ENCODE data around the gene EDN2. TPM values are rescaled to one million over a fixed set of nuclear protein-coding genes. Genes with fewer than 3 reads are reported as not detected.
A peak's percentile ranks its signal among the peaks of the same experiment; 100 is the strongest.

EDN2 gene
- total and polyA plus RNA-seq, 9 donors, result 0.18 to 1.8 (median 0.29) TPM; not detected in 4

DNA sequence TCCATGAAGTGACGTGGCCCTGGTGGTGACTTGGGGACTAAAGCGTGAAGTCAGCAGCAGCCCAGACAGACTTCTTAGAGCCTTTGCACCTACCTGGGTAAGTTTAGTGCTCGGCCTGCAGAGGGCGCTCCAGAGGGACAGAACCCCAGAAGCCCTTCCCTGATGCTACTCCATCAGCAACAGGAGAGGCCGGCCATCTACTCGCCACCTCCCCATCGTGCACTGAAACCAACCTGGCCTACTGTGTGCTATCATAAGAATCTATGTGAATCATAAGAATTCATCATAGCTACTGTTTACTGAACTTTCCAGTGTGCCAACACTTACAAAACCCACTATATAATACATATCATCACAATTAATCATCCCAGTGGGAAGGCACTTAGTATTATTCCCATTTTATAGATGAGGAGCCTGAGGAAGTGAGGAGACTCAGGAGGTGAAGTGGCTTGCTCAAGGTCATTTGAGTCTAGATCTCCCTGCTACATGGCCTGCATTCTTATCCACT is 7.9 kb upstream of the EDN2 start:
- H3K9me3 ChIP-seq (replicated peaks; ENCODE audit: control insufficient read depth, low read depth, low read length), result no peaks in the 10 kb centered on the region
- no peaks in the 10 kb centered on the region for H3K36me3 ChIP-seq (ENCODE audit: control insufficient read depth, insufficient read depth, low read length)
- H3K4me3 ChIP-seq (ENCODE audit: low read length), result no peak overlapping the region
- peaks cover 3% of the 10 kb centered on the region for H3K27me3 ChIP-seq (ENCODE audit: control insufficient read depth, insufficient read depth, low read length)
- DNase-seq, result no peak
- no peak overlapping the region for H3K27ac ChIP-seq (ENCODE audit: low read length)
- peaks cover 48% of the 10 kb centered on the region for H3K4me1 ChIP-seq (ENCODE audit: control insufficient read depth, insufficient read depth, low read length)
- 48% methylated on average over 4 of the region's 7 CpGs for WGBS (ENCODE audit: insufficient coverage)

DNA sequence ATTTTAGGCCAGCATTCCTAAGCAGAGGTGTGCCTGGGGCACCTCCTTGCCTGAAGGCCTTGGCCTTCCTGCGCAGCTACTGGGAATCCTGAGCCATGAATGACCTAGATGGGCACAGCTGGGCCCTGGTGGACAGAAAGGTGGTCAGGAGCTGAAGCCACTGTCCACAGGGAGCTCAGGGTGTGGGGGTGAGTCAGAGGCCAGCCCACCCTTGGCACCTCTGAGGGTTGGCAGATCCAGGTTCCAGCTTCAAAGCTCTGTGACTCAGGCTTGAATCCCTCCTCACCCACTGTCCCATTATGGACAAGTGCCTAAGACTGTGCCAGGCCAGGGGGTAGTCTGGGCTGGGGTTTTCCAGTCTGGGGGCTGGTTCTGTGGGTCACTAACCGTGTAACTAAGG is 6.4 kb upstream of the EDN2 start:
- DNase-seq, result no peak
- Histone ChIP-seq H3K27ac (ENCODE audit: low read length) (no peak overlapping the region), H3K36me3 (ENCODE audit: control insufficient read depth, insufficient read depth, low read length) (no peaks in the 10 kb centered on the region), H3K4me3 (ENCODE audit: low read length) (no peak overlapping the region), H3K9me3 (replicated peaks; ENCODE audit: control insufficient read depth, low read depth, low read length) (no peaks in the 10 kb centered on the region), H3K27me3 (ENCODE audit: control insufficient read depth, insufficient read depth, low read length) (peaks cover 3% of the 10 kb centered on the region), H3K4me1 (ENCODE audit: control insufficient read depth, insufficient read depth, low read length) (peaks cover 49% of the 10 kb centered on the region)
- 50% methylated on average over 2 of the region's 2 CpGs for WGBS (ENCODE audit: insufficient coverage)

DNA sequence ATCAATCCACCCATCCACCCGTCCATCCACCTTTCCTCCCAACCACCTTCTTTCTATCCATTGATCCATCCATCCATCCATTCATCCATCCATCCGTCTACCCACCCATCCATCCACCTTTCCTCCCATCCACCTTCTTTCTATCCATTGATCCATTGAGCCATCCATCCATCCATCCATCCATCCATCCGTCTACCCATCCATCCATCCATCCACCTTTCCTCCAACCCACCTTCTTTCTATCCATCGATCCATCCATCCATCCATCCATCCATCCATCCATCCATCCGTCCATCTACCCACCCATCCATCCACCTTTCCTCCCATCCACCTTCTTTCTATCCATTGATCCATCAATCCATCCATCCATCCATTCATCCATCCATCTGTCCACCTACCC is 5.1 kb upstream of the EDN2 start:
- WGBS (ENCODE audit: insufficient coverage), result 93% methylated on average over 5 of the region's 5 CpGs
- Histone ChIP-seq H3K4me1 (ENCODE audit: control insufficient read depth, insufficient read depth, low read length) (peaks cover 49% of the 10 kb centered on the region), H3K36me3 (ENCODE audit: control insufficient read depth, insufficient read depth, low read length) (no peaks in the 10 kb centered on the region), H3K27me3 (ENCODE audit: control insufficient read depth, insufficient read depth, low read length) (peaks cover 3% of the 10 kb centered on the region), H3K27ac (ENCODE audit: low read length) (no peak overlapping the region), H3K4me3 (ENCODE audit: low read length) (no peak overlapping the region), H3K9me3 (replicated peaks; ENCODE audit: control insufficient read depth, low read depth, low read length) (no peaks in the 10 kb centered on the region)
- DNase-seq, result no peak

DNA sequence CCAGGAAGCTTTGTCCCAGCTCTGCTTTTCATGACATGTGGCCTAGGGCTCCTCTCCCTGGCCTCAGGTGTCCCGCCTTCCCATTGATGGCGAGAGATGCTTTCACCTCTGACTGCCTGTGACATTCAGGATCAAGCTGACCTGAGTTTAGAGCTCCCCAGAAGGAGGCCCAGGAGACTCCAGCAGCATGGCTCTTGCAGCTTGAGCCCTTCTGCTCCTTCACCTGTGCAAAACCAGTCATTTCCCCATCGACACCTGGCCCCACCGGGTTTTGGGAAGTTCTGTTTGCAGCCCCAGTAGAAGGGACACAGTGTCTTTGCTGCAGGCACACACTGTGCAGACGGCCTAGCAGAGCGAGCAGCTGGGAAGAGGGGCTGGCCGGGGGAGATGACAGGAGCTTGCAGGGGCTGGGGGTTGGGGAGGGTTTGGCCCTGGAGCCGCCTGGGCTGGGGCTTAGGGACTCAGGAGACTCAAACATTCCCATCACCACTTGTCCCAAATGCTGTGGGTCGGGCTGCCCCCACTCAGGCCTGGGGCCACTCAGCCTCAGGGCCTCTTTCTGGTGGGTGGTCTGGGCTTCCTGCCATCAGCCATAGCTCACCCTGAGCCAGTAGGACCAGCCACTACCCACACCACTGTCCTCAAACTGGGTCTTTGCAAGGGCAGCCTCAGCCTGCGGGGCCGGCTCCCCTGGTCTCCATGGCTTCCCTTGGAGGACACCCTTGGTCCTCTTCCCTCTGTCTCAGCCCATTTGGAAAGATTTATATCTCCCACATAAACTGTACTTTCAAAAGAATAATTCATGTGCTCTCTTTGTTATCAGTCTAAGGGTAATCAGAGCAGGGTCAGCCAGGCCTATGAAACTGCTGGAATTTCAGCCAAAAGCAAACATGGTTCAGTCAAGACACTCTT is 3.8 kb upstream of the EDN2 start:
- no peak overlapping the region for H3K27ac ChIP-seq (ENCODE audit: low read length)
- DNase-seq, result no peak
- H3K9me3 ChIP-seq (replicated peaks; ENCODE audit: control insufficient read depth, low read depth, low read length), result no peaks in the 10 kb centered on the region
- peaks cover 59% of the 10 kb centered on the region for H3K4me1 ChIP-seq (ENCODE audit: control insufficient read depth, insufficient read depth, low read length)
- H3K4me3 ChIP-seq (ENCODE audit: low read length), result no peak overlapping the region
- peaks cover 8% of the 10 kb centered on the region for H3K27me3 ChIP-seq (ENCODE audit: control insufficient read depth, insufficient read depth, low read length)
- H3K36me3 ChIP-seq (ENCODE audit: control insufficient read depth, insufficient read depth, low read length), result no peaks in the 10 kb centered on the region
- WGBS (ENCODE audit: insufficient coverage), result 85% methylated on average over 5 of the region's 11 CpGs

DNA sequence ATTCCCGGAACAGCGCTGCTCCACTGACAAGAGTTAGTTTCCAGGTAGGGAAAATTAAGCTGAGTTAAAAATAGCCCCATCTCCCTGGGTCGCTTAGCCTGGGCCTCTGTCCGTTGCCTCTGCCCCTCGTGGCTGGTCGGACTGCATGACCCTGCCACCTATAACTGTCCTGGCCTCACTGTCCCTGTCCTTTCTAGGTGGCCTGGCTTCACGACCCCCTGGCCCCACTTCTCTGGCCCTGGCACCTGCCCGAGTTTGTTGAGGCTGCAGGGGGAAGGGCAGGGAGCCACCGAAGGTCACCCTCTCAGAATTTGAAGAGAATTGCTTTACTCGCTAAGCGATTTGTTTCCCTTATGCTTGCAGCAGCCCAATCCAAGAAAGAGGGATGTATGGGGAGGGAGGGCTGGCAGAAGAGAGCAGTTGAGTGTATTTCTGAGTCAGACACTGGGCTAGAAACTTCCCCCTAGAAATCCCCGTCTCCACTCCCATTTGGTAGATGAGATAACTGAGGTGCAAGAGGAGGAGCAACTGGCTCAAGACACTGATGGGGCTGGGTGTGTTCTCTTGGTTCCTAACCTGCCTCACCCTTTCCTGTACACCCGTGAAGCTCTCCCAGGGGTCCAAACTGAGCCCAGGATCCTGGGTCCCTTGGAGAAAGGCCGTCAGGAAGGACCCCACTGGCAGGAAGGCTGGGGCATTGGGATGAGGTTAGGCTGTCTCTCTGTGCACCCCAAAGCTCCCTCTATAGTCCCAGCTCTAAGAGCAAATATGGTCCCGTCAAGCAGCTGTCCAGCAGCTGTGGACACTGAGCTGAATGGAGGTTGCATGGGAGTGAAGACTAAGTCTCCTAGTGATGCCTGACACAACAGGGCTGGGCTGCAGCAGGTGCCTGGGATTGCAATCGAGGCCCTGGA is 2.9 kb upstream of the EDN2 start:
- H3K36me3 ChIP-seq (ENCODE audit: control insufficient read depth, insufficient read depth, low read length), result no peaks in the 10 kb centered on the region
- WGBS (ENCODE audit: insufficient coverage), result 29% methylated on average over 10 of the region's 16 CpGs
- H3K27me3 ChIP-seq (ENCODE audit: control insufficient read depth, insufficient read depth, low read length), result peaks cover 8% of the 10 kb centered on the region
- H3K9me3 ChIP-seq (replicated peaks; ENCODE audit: control insufficient read depth, low read depth, low read length), result no peaks in the 10 kb centered on the region
- no peak overlapping the region for H3K4me3 ChIP-seq (ENCODE audit: low read length)
- peak overlapping the region; percentile 70 for H3K27ac ChIP-seq (ENCODE audit: low read length)
- DNase-seq, result peak; percentile 73
- H3K4me1 ChIP-seq (ENCODE audit: control insufficient read depth, insufficient read depth, low read length), result peaks cover 68% of the 10 kb centered on the region

DNA sequence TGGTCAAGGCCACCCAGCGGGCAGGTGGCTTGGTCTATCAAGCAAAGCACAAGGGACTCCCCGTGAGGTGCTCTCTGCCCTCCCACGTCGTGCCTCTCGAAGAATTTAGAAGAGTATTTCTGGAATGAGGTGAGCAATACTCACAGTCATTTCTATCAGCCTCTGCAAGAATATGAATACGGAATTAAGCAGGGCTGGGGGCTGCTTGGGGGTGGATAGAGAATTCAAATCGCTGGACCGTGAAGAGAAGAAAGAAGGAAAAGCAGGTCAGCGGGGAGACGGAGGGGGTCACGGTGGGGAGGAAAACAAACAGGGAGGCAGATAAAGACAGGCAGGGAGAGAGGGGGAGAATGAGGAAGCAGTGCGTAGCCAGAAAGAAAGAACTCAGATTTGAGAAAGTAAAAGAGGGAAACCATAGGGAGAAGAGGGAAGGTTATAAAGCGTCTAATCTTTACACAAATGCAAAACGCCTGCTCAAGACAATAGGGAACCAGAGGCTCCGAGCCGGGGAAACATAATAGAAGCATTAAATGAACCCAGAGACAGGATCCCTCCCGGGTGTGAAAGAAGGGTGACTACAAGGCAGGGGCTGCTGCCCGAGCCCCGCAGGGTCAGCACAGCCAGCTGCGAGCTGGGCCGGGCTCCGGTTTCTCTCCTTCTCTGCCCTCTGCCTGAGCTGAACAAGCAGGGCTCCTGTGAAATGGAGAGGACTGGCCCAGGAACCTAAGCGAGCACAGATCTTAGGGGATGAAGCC is 2.1 kb upstream of the EDN2 start:
- H3K9me3 ChIP-seq (replicated peaks; ENCODE audit: control insufficient read depth, low read depth, low read length), result no peaks in the 10 kb centered on the region
- DNase-seq, result no peak
- peaks cover 8% of the 10 kb centered on the region for H3K27me3 ChIP-seq (ENCODE audit: control insufficient read depth, insufficient read depth, low read length)
- no peak overlapping the region for H3K4me3 ChIP-seq (ENCODE audit: low read length)
- peak overlapping the region; percentile 70 for H3K27ac ChIP-seq (ENCODE audit: low read length)
- WGBS (ENCODE audit: insufficient coverage), result 22% methylated on average over 19 of the region's 23 CpGs
- H3K36me3 ChIP-seq (ENCODE audit: control insufficient read depth, insufficient read depth, low read length), result no peaks in the 10 kb centered on the region
- H3K4me1 ChIP-seq (ENCODE audit: control insufficient read depth, insufficient read depth, low read length), result peaks cover 75% of the 10 kb centered on the region

DNA sequence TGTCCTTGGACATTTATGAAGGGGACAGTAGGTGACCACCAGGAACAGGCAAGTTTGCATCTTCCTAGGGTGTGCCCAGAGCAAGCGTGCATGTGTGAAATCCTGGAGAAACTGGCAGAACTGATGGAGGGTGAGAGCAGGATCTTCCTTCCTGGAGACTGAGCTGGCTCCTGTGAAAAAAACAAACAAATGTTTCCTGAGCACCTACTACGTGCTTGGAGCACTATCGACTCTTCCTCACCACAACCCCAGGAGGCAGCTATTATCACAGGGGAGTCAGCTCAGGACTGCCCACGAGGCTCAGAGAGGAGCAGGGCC is 1.5 kb upstream of the EDN2 start:
- H3K9me3 ChIP-seq (replicated peaks; ENCODE audit: control insufficient read depth, low read depth, low read length), result no peaks in the 10 kb centered on the region
- H3K36me3 ChIP-seq (ENCODE audit: control insufficient read depth, insufficient read depth, low read length), result no peaks in the 10 kb centered on the region
- H3K4me3 ChIP-seq (ENCODE audit: low read length), result no peak overlapping the region
- DNase-seq, result no peak
- no peak overlapping the region for H3K27ac ChIP-seq (ENCODE audit: low read length)
- H3K4me1 ChIP-seq (ENCODE audit: control insufficient read depth, insufficient read depth, low read length), result peaks cover 74% of the 10 kb centered on the region
- peaks cover 8% of the 10 kb centered on the region for H3K27me3 ChIP-seq (ENCODE audit: control insufficient read depth, insufficient read depth, low read length)
- 72% methylated on average over 4 of the region's 4 CpGs for WGBS (ENCODE audit: insufficient coverage)

DNA sequence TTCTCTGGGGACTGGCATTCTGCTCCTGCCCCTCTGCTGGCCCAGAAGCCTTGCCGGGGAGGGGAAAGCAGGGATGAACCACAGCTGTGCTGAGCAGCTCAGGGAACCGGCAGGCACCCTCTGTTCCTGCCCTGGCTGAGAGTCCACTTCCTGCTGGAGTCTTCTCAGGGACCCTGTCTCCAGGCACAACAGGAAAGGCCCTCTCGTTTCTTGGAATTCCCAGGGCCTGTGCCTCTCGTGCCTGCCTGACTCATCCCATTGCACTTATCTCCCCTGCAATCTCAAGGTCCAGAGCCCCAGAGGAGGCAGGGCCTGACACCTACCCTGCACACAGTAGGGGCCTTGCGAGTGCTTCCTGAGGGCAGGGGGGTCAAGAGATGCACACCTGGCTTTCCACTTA is 1.1 kb upstream of the EDN2 start:
- no peak overlapping the region for H3K27ac ChIP-seq (ENCODE audit: low read length)
- H3K4me3 ChIP-seq (ENCODE audit: low read length), result no peak overlapping the region
- DNase-seq, result no peak
- WGBS (ENCODE audit: insufficient coverage), result 49% methylated on average over 2 of the region's 5 CpGs
- H3K9me3 ChIP-seq (replicated peaks; ENCODE audit: control insufficient read depth, low read depth, low read length), result no peaks in the 10 kb centered on the region
- H3K36me3 ChIP-seq (ENCODE audit: control insufficient read depth, insufficient read depth, low read length), result no peaks in the 10 kb centered on the region
- peaks cover 8% of the 10 kb centered on the region for H3K27me3 ChIP-seq (ENCODE audit: control insufficient read depth, insufficient read depth, low read length)
- H3K4me1 ChIP-seq (ENCODE audit: control insufficient read depth, insufficient read depth, low read length), result peaks cover 73% of the 10 kb centered on the region

DNA sequence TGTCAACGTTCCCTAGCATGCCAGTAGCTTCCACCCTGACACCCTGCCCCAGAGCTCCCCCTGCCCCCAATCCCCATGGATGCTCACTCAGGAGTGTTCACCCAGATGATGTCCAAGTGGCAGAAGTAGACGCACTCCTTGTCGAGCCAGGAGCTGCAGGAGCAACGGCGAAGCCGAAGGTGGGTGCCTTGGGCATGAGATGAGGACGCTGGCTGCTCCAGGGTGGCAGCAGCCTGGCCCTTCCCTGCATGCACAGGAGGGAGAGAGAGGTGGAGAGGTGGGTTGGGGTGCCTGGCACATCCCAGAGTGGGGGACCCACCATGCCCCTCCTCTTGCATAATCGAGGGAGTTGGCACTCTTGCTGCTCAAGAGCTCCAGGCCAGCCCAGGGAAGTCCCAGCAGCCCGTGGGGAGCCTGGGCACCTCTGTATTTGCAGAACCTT is 502 bp downstream of the EDN2 start:
- no peaks in the 10 kb centered on the region for H3K9me3 ChIP-seq (replicated peaks; ENCODE audit: control insufficient read depth, low read depth, low read length)
- H3K4me3 ChIP-seq (ENCODE audit: low read length), result no peak overlapping the region
- H3K4me1 ChIP-seq (ENCODE audit: control insufficient read depth, insufficient read depth, low read length), result peaks cover 85% of the 10 kb centered on the region
- H3K27me3 ChIP-seq (ENCODE audit: control insufficient read depth, insufficient read depth, low read length), result peaks cover 11% of the 10 kb centered on the region
- no peak overlapping the region for H3K27ac ChIP-seq (ENCODE audit: low read length)
- DNase-seq, result no peak
- WGBS (ENCODE audit: insufficient coverage), result 77% methylated on average over 8 of the region's 9 CpGs
- H3K36me3 ChIP-seq (ENCODE audit: control insufficient read depth, insufficient read depth, low read length), result no peaks in the 10 kb centered on the region
